A673 (cell line): ENCODE results near the gene MOSMO. TPM values are rescaled to one million over a fixed set of nuclear protein-coding genes. Genes with fewer than 3 reads are reported as not detected.

Experiments
- BruUV-seq: library from RNA; stranded (reverse); fragments of 400-500 nt; replicated peaks from 2 replicates; lab custom pipeline; 2021; lab: Mats Ljungman, UMichigan
- CTCF ChIA-PET: fragments of 300-600 bp; sonication (Branson Sonifier 250); formaldehyde crosslinking; loops from one replicate; lab custom pipeline; 2022; ENCODE audit warnings: antibody characterized with exemption; lab: Charles Lee
- POLR2A ChIA-PET: fragments of 300-600 bp; sonication (Branson Sonifier 250); formaldehyde crosslinking; loops from one replicate; lab custom pipeline; 2022; ENCODE audit warnings: antibody characterized with exemption; ENCODE audit not compliant: low non-redundant PET; lab: Charles Lee
- DNase-seq: peaks from one replicate; pipeline ENCODE4 v3.0.0-alpha.2; 2015; ENCODE audit warnings: low spot score
- H3K27ac ChIP-seq: fragments of 200-600 bp; sonication (generic); 2 replicates; pipeline ENCODE4 v1.5.1; 2016; ENCODE audit warnings: mixed run types, low read depth, mild to moderate bottlenecking, mixed read lengths, antibody characterized with exemption, low read length; ENCODE audit not compliant: poor library complexity, severe bottlenecking
- H3K27me3 ChIP-seq: fragments of 200-600 bp; sonication (generic); replicated peaks from 2 replicates; pipeline ENCODE4 v1.6.1; 2017; ENCODE audit warnings: mixed run types, low read depth, mild to moderate bottlenecking, mixed read lengths, antibody characterized with exemption, low read length; ENCODE audit not compliant: insufficient read depth, poor library complexity
- H3K36me3 ChIP-seq: fragments of 200-600 bp; sonication (generic); 2 replicates; pipeline ENCODE4 v1.6.1; 2016; ENCODE audit warnings: mixed run types, mild to moderate bottlenecking, mixed read lengths, antibody characterized with exemption, low read length; ENCODE audit not compliant: insufficient read depth, poor library complexity, severe bottlenecking
- H3K4me1 ChIP-seq: fragments of 200-600 bp; sonication (generic); 2 replicates; pipeline ENCODE4 v1.6.1; 2017; ENCODE audit warnings: mixed run types, mild to moderate bottlenecking, mixed read lengths, antibody characterized with exemption, low read length; ENCODE audit not compliant: insufficient read depth, poor library complexity, severe bottlenecking
- H3K4me3 ChIP-seq: fragments of 200-600 bp; sonication (generic); 2 replicates; pipeline ENCODE4 v1.5.1; 2016; ENCODE audit warnings: low read depth, mixed run types, mild to moderate bottlenecking, mixed read lengths, low read length; ENCODE audit not compliant: poor library complexity, severe bottlenecking
- H3K9me3 ChIP-seq: fragments of 200-600 bp; sonication (generic); 2 replicates; pipeline ENCODE4 v1.6.1; 2016; ENCODE audit warnings: mixed run types, low read depth, mild to moderate bottlenecking, mixed read lengths, antibody characterized with exemption, low read length; ENCODE audit not compliant: poor library complexity, severe bottlenecking
- EZH2 ChIP-seq: fragments of 200-600 bp; sonication (generic); IDR thresholded peaks from 2 replicates; pipeline ENCODE4 v1.6.1; 2017; ENCODE audit warnings: borderline replicate concordance, low read depth, mild to moderate bottlenecking, mixed read lengths, antibody characterized with exemption, low read length; ENCODE audit not compliant: poor library complexity, severe bottlenecking
- intact Hi-C: fragments of 100-400 bp; cut with micrococcal nuclease; formaldehyde crosslinking; loops from one replicate; pipeline ENCODE4 v1.10.0; 2022; ENCODE audit not compliant: unreplicated experiment
- total RNA-seq: library from RNA; stranded (reverse); gene quantifications from 2 replicates; pipeline ENCODE4 v1.2.3, GENCODE V29; 2021
- TF ChIP-seq, protein P1 (sequence below): fragments of 300-800, 200-600 bp; sonication (generic); conservative IDR thresholded peaks from 2 replicates; pipeline ENCODE4 v1.5.1; 2017; ENCODE audit warnings: low read depth, mild to moderate bottlenecking, antibody characterized with exemption, low read length, moderate library complexity, mixed read lengths

The MOSMO gene
- total RNA-seq, 1 experiment from 2014 or later: 14.6 TPM

GRCh38 chr16:22010902-22011301, 3.0 kb downstream of the MOSMO start:
- H3K27ac ChIP-seq: no peak overlapping the region
- ChIA-PET CTCF (interaction anchor here (0.7 kb wide), 1 partner anchor 66 kb away, joined by 4 read pairs; no protein-coding TSS in a partner anchor), POLR2A (interaction anchor here (0.6 kb wide), 1 partner anchor 228 kb away, joined by 4 read pairs; no protein-coding TSS in a partner anchor)
- intact Hi-C loops: no loop called here
- H3K4me1 ChIP-seq: peaks cover 8% of the 10 kb centered on the region
- no TSS peak for BruUV-seq
- no peak for DNase-seq
- H3K36me3 ChIP-seq: no peaks in the 10 kb centered on the region
- no peak overlapping the region for H3K4me3 ChIP-seq
- no peaks in the 10 kb centered on the region for H3K27me3 ChIP-seq
- TF ChIP-seq, protein P1, sequence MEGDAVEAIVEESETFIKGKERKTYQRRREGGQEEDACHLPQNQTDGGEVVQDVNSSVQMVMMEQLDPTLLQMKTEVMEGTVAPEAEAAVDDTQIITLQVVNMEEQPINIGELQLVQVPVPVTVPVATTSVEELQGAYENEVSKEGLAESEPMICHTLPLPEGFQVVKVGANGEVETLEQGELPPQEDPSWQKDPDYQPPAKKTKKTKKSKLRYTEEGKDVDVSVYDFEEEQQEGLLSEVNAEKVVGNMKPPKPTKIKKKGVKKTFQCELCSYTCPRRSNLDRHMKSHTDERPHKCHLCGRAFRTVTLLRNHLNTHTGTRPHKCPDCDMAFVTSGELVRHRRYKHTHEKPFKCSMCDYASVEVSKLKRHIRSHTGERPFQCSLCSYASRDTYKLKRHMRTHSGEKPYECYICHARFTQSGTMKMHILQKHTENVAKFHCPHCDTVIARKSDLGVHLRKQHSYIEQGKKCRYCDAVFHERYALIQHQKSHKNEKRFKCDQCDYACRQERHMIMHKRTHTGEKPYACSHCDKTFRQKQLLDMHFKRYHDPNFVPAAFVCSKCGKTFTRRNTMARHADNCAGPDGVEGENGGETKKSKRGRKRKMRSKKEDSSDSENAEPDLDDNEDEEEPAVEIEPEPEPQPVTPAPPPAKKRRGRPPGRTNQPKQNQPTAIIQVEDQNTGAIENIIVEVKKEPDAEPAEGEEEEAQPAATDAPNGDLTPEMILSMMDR: no peak
- TF ChIP-seq EZH2: no peak
- no peaks in the 10 kb centered on the region for H3K9me3 ChIP-seq

- POLR2A ChIA-PET: interaction anchor here (0.7 kb wide), 1 partner anchor 8 kb away, joined by 6 read pairs; no protein-coding TSS in a partner anchor
- Histone ChIP-seq H3K36me3 (no peaks in the 10 kb centered on the region), H3K27ac (no peak overlapping the region), H3K4me1 (peaks cover 4% of the 10 kb centered on the region), H3K27me3 (no peaks in the 10 kb centered on the region), H3K9me3 (no peaks in the 10 kb centered on the region), H3K4me3 (no peak overlapping the region)
- BruUV-seq: no TSS peak
- TF ChIP-seq, protein P1: no peak
- TF ChIP-seq EZH2: no peak
- intact Hi-C loops: no loop called here
- DNase-seq: no peak
- CTCF ChIA-PET: interaction anchor here (0.7 kb wide), 1 partner anchor 66 kb away, joined by 6 read pairs; no protein-coding TSS in a partner anchor
Measured at GRCh38 chr16:22012241-22012640, 4.3 kb downstream of the MOSMO start.

- no peak for DNase-seq
- BruUV-seq: no TSS peak
- H3K27ac ChIP-seq: no peak overlapping the region
- no peak overlapping the region for H3K4me3 ChIP-seq
- TF ChIP-seq, protein P1: no peak
- TF ChIP-seq EZH2: no peak
- H3K9me3 ChIP-seq: no peaks in the 10 kb centered on the region
- intact Hi-C loops: no loop called here
- H3K4me1 ChIP-seq: peaks cover 4% of the 10 kb centered on the region
- no peaks in the 10 kb centered on the region for H3K36me3 ChIP-seq
- ChIA-PET POLR2A (no interaction called here), CTCF (no interaction called here)
- H3K27me3 ChIP-seq: no peaks in the 10 kb centered on the region
Measured at GRCh38 chr16:22013486-22013885, 5.6 kb downstream of the MOSMO start.
